ENCODE data around the gene TRIP13. TPM values are rescaled to one million over a fixed set of nuclear protein-coding genes. Genes with fewer than 3 reads are reported as not detected.

TRIP13 gene
- total RNA-seq, 3 donors from 2014 or later: 0.96 to 2.3 (median 1.5) TPM

DNA sequence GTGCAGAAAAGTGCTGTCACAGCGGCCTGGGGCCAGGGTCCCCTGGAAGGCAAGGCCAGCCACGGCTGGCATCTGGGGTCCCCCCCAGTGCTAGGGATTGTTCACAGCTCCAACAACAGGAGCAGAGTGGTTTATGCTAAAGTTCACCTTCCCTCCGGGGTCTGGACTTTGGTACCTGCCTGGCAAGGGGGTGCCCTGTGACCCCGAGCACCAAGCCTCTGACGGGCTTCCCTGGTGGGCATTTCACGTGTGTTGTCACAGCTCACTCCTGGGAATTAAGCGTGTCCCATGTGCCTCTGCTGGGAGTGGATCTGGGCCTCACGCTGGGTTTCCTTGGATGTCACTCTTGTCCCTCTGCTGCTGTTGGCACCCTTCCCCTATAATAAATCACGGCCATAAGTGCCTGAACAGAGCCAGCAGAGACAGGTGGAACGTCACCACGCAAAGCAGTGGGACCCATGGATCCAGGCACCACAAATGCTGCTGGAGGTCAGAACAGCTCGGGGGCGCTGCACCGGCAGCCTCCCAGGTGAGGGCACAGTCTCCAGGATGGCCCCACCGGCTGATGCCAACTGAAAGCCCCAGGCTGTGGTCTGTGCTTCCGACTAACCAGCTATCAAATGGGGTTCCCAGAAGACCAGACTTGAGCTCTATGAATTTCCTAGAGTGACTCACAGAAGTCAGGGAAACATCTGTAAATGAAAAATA lies 24.1 kb upstream of the TRIP13 start:
- H3K36me3 ChIP-seq: peaks cover 20% of the 10 kb centered on the region
- intact Hi-C loops (cut with DNase I; ENCODE audit: low total_unique reads): no loop called here
- no peaks in the 10 kb centered on the region for H3K4me1 ChIP-seq
- H3K27me3 ChIP-seq: no peaks in the 10 kb centered on the region
- TF ChIP-seq, protein P1, sequence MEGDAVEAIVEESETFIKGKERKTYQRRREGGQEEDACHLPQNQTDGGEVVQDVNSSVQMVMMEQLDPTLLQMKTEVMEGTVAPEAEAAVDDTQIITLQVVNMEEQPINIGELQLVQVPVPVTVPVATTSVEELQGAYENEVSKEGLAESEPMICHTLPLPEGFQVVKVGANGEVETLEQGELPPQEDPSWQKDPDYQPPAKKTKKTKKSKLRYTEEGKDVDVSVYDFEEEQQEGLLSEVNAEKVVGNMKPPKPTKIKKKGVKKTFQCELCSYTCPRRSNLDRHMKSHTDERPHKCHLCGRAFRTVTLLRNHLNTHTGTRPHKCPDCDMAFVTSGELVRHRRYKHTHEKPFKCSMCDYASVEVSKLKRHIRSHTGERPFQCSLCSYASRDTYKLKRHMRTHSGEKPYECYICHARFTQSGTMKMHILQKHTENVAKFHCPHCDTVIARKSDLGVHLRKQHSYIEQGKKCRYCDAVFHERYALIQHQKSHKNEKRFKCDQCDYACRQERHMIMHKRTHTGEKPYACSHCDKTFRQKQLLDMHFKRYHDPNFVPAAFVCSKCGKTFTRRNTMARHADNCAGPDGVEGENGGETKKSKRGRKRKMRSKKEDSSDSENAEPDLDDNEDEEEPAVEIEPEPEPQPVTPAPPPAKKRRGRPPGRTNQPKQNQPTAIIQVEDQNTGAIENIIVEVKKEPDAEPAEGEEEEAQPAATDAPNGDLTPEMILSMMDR (IDR thresholded peaks at IDR 0.05): no peak
- no peak for TF ChIP-seq POLR2AphosphoS5 (IDR thresholded peaks at IDR 0.05)
- no peak for TF ChIP-seq POLR2A (IDR thresholded peaks at IDR 0.05)
- H3K9me3 ChIP-seq: no peaks in the 10 kb centered on the region
- H3K27ac ChIP-seq: no peak overlapping the region
- no peak for DNase-seq (ENCODE audit: low spot score in 2 of 2)
- H3K4me3 ChIP-seq: no peak overlapping the region

DNA sequence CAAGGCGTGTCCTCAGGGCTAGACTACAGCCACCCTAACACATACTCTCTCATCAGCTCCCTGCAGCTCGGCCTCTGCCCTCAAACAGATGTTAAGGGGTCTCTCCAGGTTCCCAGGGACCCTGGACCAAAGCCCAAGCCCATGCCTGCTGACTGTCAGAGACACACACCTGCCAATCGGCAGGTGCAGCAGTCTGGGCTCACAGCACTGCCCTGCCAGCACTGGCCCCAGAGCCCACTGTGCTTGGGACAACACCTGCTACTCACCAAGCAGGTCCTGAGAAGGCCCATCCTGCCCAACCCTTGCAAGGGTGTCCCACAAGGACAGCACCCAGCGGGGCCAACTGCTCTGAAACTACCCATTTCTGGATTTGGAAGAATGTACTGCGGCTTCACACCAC lies 21.7 kb upstream of the TRIP13 start:
- intact Hi-C loops (cut with DNase I; ENCODE audit: low total_unique reads): loop anchor here (1.0 kb wide), 1 partner anchor 17 kb away; no protein-coding TSS in a partner anchor
- Histone ChIP-seq H3K4me1 (no peaks in the 10 kb centered on the region), H3K36me3 (peaks cover 20% of the 10 kb centered on the region), H3K27ac (no peak overlapping the region), H3K4me3 (no peak overlapping the region), H3K27me3 (no peaks in the 10 kb centered on the region), H3K9me3 (no peaks in the 10 kb centered on the region)
- no peak for TF ChIP-seq POLR2A (IDR thresholded peaks at IDR 0.05)
- no peak for TF ChIP-seq POLR2AphosphoS5 (IDR thresholded peaks at IDR 0.05)
- DNase-seq (ENCODE audit: low spot score in 2 of 2): no peak

DNA sequence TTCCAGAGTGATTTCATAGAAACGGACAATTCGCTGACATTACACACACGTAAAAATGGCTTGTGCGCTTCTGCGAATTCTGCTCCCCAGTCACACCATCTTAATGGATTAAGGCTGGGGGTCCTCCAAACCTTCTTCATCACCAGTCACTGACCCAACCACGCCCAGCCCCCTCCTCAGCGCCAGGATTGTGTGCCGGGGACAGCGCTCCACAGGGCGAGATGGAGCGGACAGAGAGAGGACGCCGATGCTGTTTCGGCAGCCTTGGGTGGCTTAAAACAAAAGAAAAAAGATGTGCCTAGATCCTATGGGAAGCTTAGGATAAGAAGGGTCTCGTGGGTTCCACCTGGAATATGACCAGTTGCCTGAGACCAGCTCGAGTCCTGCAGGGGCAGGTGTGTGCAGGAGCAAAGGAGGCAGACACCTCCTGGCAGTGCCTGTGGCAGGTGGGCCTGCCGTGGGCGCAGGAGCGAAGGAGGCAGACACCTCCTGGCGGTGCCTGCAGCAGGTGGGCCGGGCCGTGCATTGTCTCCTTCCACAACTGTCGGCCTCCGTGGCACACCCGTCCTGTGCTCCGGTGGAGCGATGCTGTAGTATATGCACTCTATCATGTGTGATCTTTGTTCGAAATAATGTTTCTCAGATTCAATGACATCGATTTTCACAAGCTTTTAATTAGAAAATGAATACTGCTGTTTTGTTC lies 20.9 kb upstream of the TRIP13 start:
- TF ChIP-seq, protein P1 (IDR thresholded peaks at IDR 0.05): no peak
- TF ChIP-seq POLR2A (IDR thresholded peaks at IDR 0.05) (no peak), POLR2AphosphoS5 (IDR thresholded peaks at IDR 0.05) (no peak)
- Histone ChIP-seq H3K4me3 (no peak overlapping the region), H3K9me3 (no peaks in the 10 kb centered on the region), H3K36me3 (peaks cover 20% of the 10 kb centered on the region), H3K27ac (no peak overlapping the region), H3K4me1 (no peaks in the 10 kb centered on the region), H3K27me3 (no peaks in the 10 kb centered on the region)
- DNase-seq (ENCODE audit: low spot score in 2 of 2): no peak
- intact Hi-C loops (cut with DNase I; ENCODE audit: low total_unique reads): loop anchor here (1.0 kb wide), 1 partner anchor 17 kb away; no protein-coding TSS in a partner anchor

DNA sequence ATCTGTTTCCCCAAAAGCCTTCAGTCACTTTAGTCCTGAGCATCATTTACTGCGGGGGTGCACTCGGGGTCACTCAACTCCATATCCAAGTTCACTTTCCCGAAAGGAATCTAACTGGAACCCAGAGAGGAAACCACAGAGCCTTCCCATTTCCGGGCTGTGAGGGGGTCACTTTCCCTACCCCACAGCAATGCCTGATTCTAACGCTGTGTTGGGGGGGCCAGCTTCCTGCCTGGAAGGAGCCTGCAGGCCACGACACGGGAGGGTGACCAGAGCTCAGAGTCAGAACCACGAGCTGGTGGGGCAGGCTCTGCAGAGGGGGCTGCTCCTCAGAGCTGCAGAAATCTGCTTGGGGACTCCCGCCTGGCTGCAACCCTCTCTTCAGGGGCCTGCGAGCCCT lies 20.4 kb upstream of the TRIP13 start:
- H3K36me3 ChIP-seq: peaks cover 20% of the 10 kb centered on the region
- H3K9me3 ChIP-seq: no peaks in the 10 kb centered on the region
- H3K27me3 ChIP-seq: no peaks in the 10 kb centered on the region
- intact Hi-C loops (cut with DNase I; ENCODE audit: low total_unique reads): no loop called here
- no peak overlapping the region for H3K4me3 ChIP-seq
- H3K27ac ChIP-seq: no peak overlapping the region
- no peak for DNase-seq (ENCODE audit: low spot score in 2 of 2)
- no peak for TF ChIP-seq POLR2A (IDR thresholded peaks at IDR 0.05)
- no peak for TF ChIP-seq POLR2AphosphoS5 (IDR thresholded peaks at IDR 0.05)
- TF ChIP-seq, protein P1 (IDR thresholded peaks at IDR 0.05): no peak
- H3K4me1 ChIP-seq: no peaks in the 10 kb centered on the region

DNA sequence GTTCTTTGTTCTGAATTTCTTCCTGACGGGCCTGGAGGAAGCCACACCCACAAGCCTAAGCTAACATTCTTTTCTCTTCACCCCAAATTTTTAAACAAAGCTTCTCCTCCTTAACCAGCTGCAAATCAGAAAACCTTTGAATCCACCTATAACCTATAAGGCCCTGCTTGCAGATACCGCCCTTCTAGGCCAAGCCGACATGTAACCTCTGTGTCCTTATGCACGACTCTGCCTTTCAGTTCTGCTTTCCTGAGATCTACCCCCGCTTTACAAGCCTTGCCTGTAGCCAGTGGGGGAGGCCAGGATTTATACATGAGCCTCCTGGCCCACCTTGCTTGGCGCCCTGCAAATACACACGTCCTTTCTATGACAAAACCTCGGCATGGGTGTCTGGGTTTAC lies 19.4 kb upstream of the TRIP13 start:
- no peak for DNase-seq (ENCODE audit: low spot score in 2 of 2)
- Histone ChIP-seq H3K4me1 (no peaks in the 10 kb centered on the region), H3K9me3 (no peaks in the 10 kb centered on the region), H3K36me3 (peaks cover 18% of the 10 kb centered on the region), H3K4me3 (no peak overlapping the region), H3K27ac (no peak overlapping the region), H3K27me3 (no peaks in the 10 kb centered on the region)
- intact Hi-C loops (cut with DNase I; ENCODE audit: low total_unique reads): no loop called here
- TF ChIP-seq, protein P1 (IDR thresholded peaks at IDR 0.05): no peak
- no peak for TF ChIP-seq POLR2A (IDR thresholded peaks at IDR 0.05)
